KG1 (cell line): ENCODE results near the gene CPT1A.

Source experiments
- DNase-seq: peaks from one replicate; lab custom pipeline; 2025; lab: John Stamatoyannopoulos, UW

Gene CPT1A

GRCh38 chr11:68854273-68854958, 12.7 kb upstream of the CPT1A start:
- DNase-seq = no peak

GRCh38 chr11:68852628-68853027, 10.9 kb upstream of the CPT1A start:
- no peak for DNase-seq

GRCh38 chr11:68848429-68848828, 6.7 kb upstream of the CPT1A start:
- DNase-seq = no peak

GRCh38 chr11:68847395-68847794, 5.7 kb upstream of the CPT1A start:
- DNase-seq = no peak

- no peak for DNase-seq
These were observed 3.8 kb upstream of the CPT1A start for GRCh38 chr11:68845351-68846002.

GRCh38 chr11:68844801-68845200, 3.1 kb upstream of the CPT1A start:
- no peak for DNase-seq

- no peak for DNase-seq
These were observed 2.7 kb upstream of the CPT1A start for GRCh38 chr11:68844376-68844775.

GRCh38 chr11:68843703-68844312, 2.1 kb upstream of the CPT1A start:
- peak; percentile 69 for DNase-seq

GRCh38 chr11:68843052-68843561, 1.4 kb upstream of the CPT1A start:
- peak; percentile 56 for DNase-seq

GRCh38 chr11:68842427-68843051, 823 bp upstream of the CPT1A start:
- DNase-seq = no peak

- no peak for DNase-seq
These were observed 759 bp downstream of the CPT1A start for GRCh38 chr11:68840661-68841653.

- DNase-seq = peak; percentile 68
These were observed 1.6 kb downstream of the CPT1A start for GRCh38 chr11:68839911-68840641.

- DNase-seq = peak; percentile 99
These were observed 2.5 kb downstream of the CPT1A start for GRCh38 chr11:68839054-68839865.

GRCh38 chr11:68838572-68838964, 3.1 kb downstream of the CPT1A start:
- no peak for DNase-seq

- DNase-seq = no peak
These were observed 3.8 kb downstream of the CPT1A start for GRCh38 chr11:68837583-68838571.

- no peak for DNase-seq
These were observed 6.0 kb downstream of the CPT1A start for GRCh38 chr11:68835749-68836148.

GRCh38 chr11:68835328-68835727, 6.4 kb downstream of the CPT1A start:
- no peak for DNase-seq

GRCh38 chr11:68832476-68833181, 9.1 kb downstream of the CPT1A start:
- no peak for DNase-seq
